Esophagus squamous epithelium (tissue), 5 donors: ENCODE results near the gene PI4KA. TPM values are rescaled to one million over a fixed set of nuclear protein-coding genes. Genes with fewer than 3 reads are reported as not detected.

Experiments used
- DNase-seq: peaks from one replicate; lab custom pipeline; 2025; lab: John Stamatoyannopoulos, UW
- H3K27ac ChIP-seq, 4 donors: fragments of 200-600 bp; sonication (generic); one replicate each; pipeline ENCODE4 v1.5.1; 2016 to 2019; ENCODE audit warnings: mild to moderate bottlenecking in 1 of 4
- H3K27me3 ChIP-seq, 4 donors: fragments of 200-600 bp; sonication (generic); 1 replicate in 3 of 4; 2 replicates in 1 of 4; pipeline versions ENCODE4 v1.5.1 to v1.6.0; 2017 to 2021; ENCODE audit warnings: antibody characterized with exemption in 1 of 4
- H3K36me3 ChIP-seq, 3 donors: fragments of 200-600 bp; sonication (generic); one replicate each; pipeline ENCODE4 v1.5.1; 2016 to 2019
- H3K4me1 ChIP-seq, 3 donors: fragments of 200-600 bp; sonication (generic); one replicate each; pipeline ENCODE4 v1.5.1; 2017 to 2019
- H3K4me3 ChIP-seq, 4 donors: fragments of 200-600 bp; sonication (generic); 1 replicate in 3 of 4; 2 replicates in 1 of 4; pipeline ENCODE4 v1.5.1; 2016 to 2019; ENCODE audit warnings: mild to moderate bottlenecking in 2 of 4, moderate library complexity in 1 of 4
- H3K9me3 ChIP-seq, 3 donors: fragments of 200-600 bp; sonication (generic); one replicate each; pipeline ENCODE4 v1.5.1; 2016 to 2019
- CTCF ChIP-seq, 6 experiments: fragments of 450-650 bp in 4 of 6; fragments of 200-600 bp in 2 of 6; sonication (generic) in 2 of 6; IDR thresholded peaks; one replicate each; pipeline ENCODE4 v1.5.1; 2016 to 2019; ENCODE audit warnings: antibody characterized with exemption in 6 of 6, mild to moderate bottlenecking in 4 of 6, moderate library complexity in 4 of 6
- POLR2A ChIP-seq, 4 donors: fragments of 450-650 bp; IDR thresholded peaks; one replicate each; pipeline ENCODE4 v1.6.1; 2017; ENCODE audit warnings: antibody characterized with exemption in 4 of 4, mild to moderate bottlenecking in 4 of 4, moderate library complexity in 3 of 4
- WGBS, 2 donors: methylation state at CpG; one replicate each; pipeline ENCODE4 v1.1.5; 2018; 5-methylcytosine and 5-hydroxymethylcytosine counted together
- intact Hi-C: fragments of 100-400 bp; cut with DNase I; formaldehyde crosslinking; loops from one replicate; pipeline ENCODE4 v1.15.0; 2022
- total RNA-seq, 4 donors: library from RNA; depleted of rRNA; stranded (reverse); fragments of >200 nt; gene quantifications; one replicate each; pipeline ENCODE4 v1.1.0, GENCODE V29; 2016
- donor health status: DM: yes; HTN: yes; CAD: no.

Gene PI4KA
- total RNA-seq, 4 donors from 2014 or later = 25.4 to 48.6 (median 33.8) TPM

- Histone ChIP-seq H3K36me3 (peaks cover 15 to 95% (median 32%) of the 10 kb centered on the region in 3 donors), H3K27ac (no peak overlapping the region), H3K9me3 (no peaks in the 10 kb centered on the region), H3K4me3 (no peak overlapping the region), H3K27me3 (no peaks in the 10 kb centered on the region), H3K4me1 (no peaks in the 10 kb centered on the region)
- 82 to 92% methylated on average over 8 to 10 of the region's 13 CpGs for WGBS, 2 donors
- intact Hi-C loops = loop anchor here (10.0 kb wide), 1 partner anchor 71 kb away; no protein-coding TSS in a partner anchor
- TF ChIP-seq POLR2A (IDR thresholded peaks at IDR 0.05) = no peak
- TF ChIP-seq CTCF (IDR thresholded peaks at IDR 0.05) = no peak
- DNase-seq = no peak
Observed at GRCh38 chr22:20793748-20794649, 64.6 kb downstream of the PI4KA start.

GRCh38 chr22:20792966-20793728 is 65.5 kb downstream of the PI4KA start:
- Histone ChIP-seq H3K4me1 (no peaks in the 10 kb centered on the region), H3K36me3 (peaks cover 21 to 95% (median 32%) of the 10 kb centered on the region in 3 donors), H3K9me3 (no peaks in the 10 kb centered on the region), H3K27me3 (no peaks in the 10 kb centered on the region), H3K4me3 (no peak overlapping the region), H3K27ac (no peak overlapping the region)
- WGBS, 2 donors = 80 to 81% methylated on average over 3 of the region's 3 CpGs
- TF ChIP-seq CTCF (IDR thresholded peaks at IDR 0.05) (no peak), POLR2A (IDR thresholded peaks at IDR 0.05) (no peak)
- intact Hi-C loops = loop anchor here (10.0 kb wide), 1 partner anchor 72 kb away; no protein-coding TSS in a partner anchor
- DNase-seq = no peak

GRCh38 chr22:20792221-20792965 is 66.2 kb downstream of the PI4KA start:
- H3K4me1 ChIP-seq = no peaks in the 10 kb centered on the region
- no peak overlapping the region for H3K4me3 ChIP-seq
- H3K27ac ChIP-seq = no peak overlapping the region
- H3K9me3 ChIP-seq = no peaks in the 10 kb centered on the region
- no peaks in the 10 kb centered on the region for H3K27me3 ChIP-seq
- DNase-seq = no peak
- TF ChIP-seq CTCF (IDR thresholded peaks at IDR 0.05) (no peak), POLR2A (IDR thresholded peaks at IDR 0.05) (no peak)
- 95 to 96% methylated on average over 12 of the region's 12 CpGs for WGBS, 2 donors
- intact Hi-C loops = loop anchor here (10.0 kb wide), 1 partner anchor 72 kb away; no protein-coding TSS in a partner anchor
- peaks cover 23 to 95% (median 34%) of the 10 kb centered on the region in 3 donors for H3K36me3 ChIP-seq

- Histone ChIP-seq H3K4me1 (no peaks in the 10 kb centered on the region), H3K36me3 (peaks cover 15 to 77% (median 15%) of the 10 kb centered on the region in 3 donors)
Observed at GRCh38 chr22:20788627-20789344, 69.8 kb downstream of the PI4KA start.

More at GRCh38 chr22:20788627-20789344, 69.8 kb downstream of the PI4KA start:
- DNase-seq = no peak
- Histone ChIP-seq H3K27me3 (no peaks in the 10 kb centered on the region), H3K27ac (no peak overlapping the region), H3K4me3 (no peak overlapping the region), H3K9me3 (no peaks in the 10 kb centered on the region)
- no peak for TF ChIP-seq CTCF (IDR thresholded peaks at IDR 0.05)
- TF ChIP-seq POLR2A (IDR thresholded peaks at IDR 0.05) = no peak
- intact Hi-C loops = no loop called here
- 89 to 94% methylated on average over 4 to 5 of the region's 5 CpGs for WGBS, 2 donors
